Spleen (tissue), 11 donors: ENCODE data around the gene FKBP2. TPM values are rescaled to one million over a fixed set of nuclear protein-coding genes. Genes with fewer than 3 reads are reported as not detected.

Source experiments
- DNase-seq: peaks from one replicate; pipeline ENCODE4 v3.0.0-alpha.2; 2020
- H3K27ac ChIP-seq, 8 donors: fragments of 200-600 bp; sonication (generic) in 7 of 8; 1 replicate in 4 of 8; 2 replicates in 4 of 8; pipeline versions ENCODE4 v1.5.0 to v1.8.0; 2016 to 2021; ENCODE audit warnings: inconsistent platforms in 4 of 8, mild to moderate bottlenecking in 4 of 8, moderate library complexity in 1 of 8
- H3K27me3 ChIP-seq, 7 donors: fragments of 200-600 bp; sonication (generic) in 6 of 7; replicated peaks in 1 of 7; 1 replicate in 4 of 7; 2 replicates in 3 of 7; pipeline versions ENCODE4 v1.5.0 to v1.8.0; 2016 to 2021; ENCODE audit warnings: inconsistent platforms in 3 of 7, mild to moderate bottlenecking in 1 of 7
- H3K36me3 ChIP-seq, 6 donors: fragments of 200-600 bp; sonication (generic) in 5 of 6; 1 replicate in 4 of 6; 2 replicates in 2 of 6; pipeline versions ENCODE4 v1.5.0 to v1.8.0; 2016 to 2021; ENCODE audit warnings: inconsistent platforms in 2 of 6
- H3K4me1 ChIP-seq, 6 donors: fragments of 200-600 bp; sonication (generic) in 5 of 6; 1 replicate in 3 of 6; 2 replicates in 3 of 6; pipeline versions ENCODE4 v1.5.0 to v1.8.0; 2016 to 2021; ENCODE audit warnings: inconsistent platforms in 3 of 6
- H3K4me3 ChIP-seq, 8 donors: fragments of 200-600 bp; sonication (generic) in 7 of 8; 1 replicate in 4 of 8; 2 replicates in 4 of 8; pipeline versions ENCODE4 v1.5.0 to v1.8.0; 2016 to 2021; ENCODE audit warnings: inconsistent platforms in 4 of 8, mild to moderate bottlenecking in 4 of 8, moderate library complexity in 2 of 8
- H3K9me3 ChIP-seq, 8 donors: fragments of 200-600 bp; sonication (generic) in 7 of 8; 1 replicate in 4 of 8; 2 replicates in 4 of 8; pipeline versions ENCODE4 v1.5.0 to v1.8.0; 2016 to 2021; ENCODE audit warnings: inconsistent platforms in 4 of 8
- CTCF ChIP-seq, 11 experiments: fragments of 200-600 bp in 7 of 11; fragments of 450-650 bp in 4 of 11; sonication (generic) in 4 of 11; IDR thresholded peaks in 8 of 11; conservative IDR thresholded peaks in 3 of 11; 1 replicate in 7 of 11; 2 replicates in 4 of 11; pipeline versions ENCODE4 v1.4.0 to v1.8.0; 2016 to 2021; ENCODE audit warnings: antibody characterized with exemption in 11 of 11, inconsistent platforms in 4 of 11, mild to moderate bottlenecking in 1 of 11
- POLR2A ChIP-seq, 3 donors: fragments of 450-650 bp; IDR thresholded peaks; one replicate each; pipeline ENCODE4 v1.5.1; 2017; ENCODE audit warnings: antibody characterized with exemption in 3 of 3, mild to moderate bottlenecking in 1 of 3
- POLR2AphosphoS5 ChIP-seq, 3 donors: sonication (generic); formaldehyde crosslinking; IDR thresholded peaks; one replicate each; pipeline ENCODE4 v1.5.1; 2017; ENCODE audit warnings: antibody characterized with exemption in 3 of 3
- WGBS, 5 donors: extraction: QIAGEN DNeasy Blood & Tissue Kit in 3 of 5; methylation state at CpG; one replicate each; pipeline versions ENCODE4 v1.1.5 to v1.1.7; 2013 to 2018; 5-methylcytosine and 5-hydroxymethylcytosine counted together
- intact Hi-C: fragments of 100-400 bp; cut with DNase I; formaldehyde crosslinking; loops from one replicate; pipeline ENCODE4 v1.15.0; 2023; ENCODE audit warnings: low total_unique reads
- polyA plus RNA-seq, 3 donors: library from polyadenylated mRNA; stranded (reverse); fragments of 200-250 nt; gene quantifications; one replicate each; pipeline ENCODE4 v1.2.1, GENCODE V29; 2013
- total RNA-seq, 7 donors: library from RNA; depleted of rRNA in 3 of 7; stranded (reverse); fragments of >200 nt in 3 of 7; fragmentation: NEBNext Ultra II Directional in 4 of 7; extraction: Animal tissue kit (Norgen Biotek cat#: 25700) in 4 of 7; gene quantifications; one replicate each; pipeline versions ENCODE4 v1.1.0 to v1.2.1, GENCODE V29; 2016 to 2021
- donor health status: healthy with polysubstance abuse.
- donor health status: DM: no; HTN: no; CAD: no; lungs with moderate emphysema.
- donor health status: DM: no; HTN: no; CAD: no.
- donor health status: Bipolar disorder and iron deficiency.
- donor health status: healthy.
- donor health status: DM: no; HTN: no; CAD: no.
- donor health status: DM: yes; HTN: yes; CAD: no.

The FKBP2 gene
- total and polyA plus RNA-seq, 10 donors, result 26.9 to 104 (median 44.7) TPM

GRCh38 chr11:64243236-64243854 is 2.5 kb downstream of the FKBP2 start:
- peaks cover 23 to 87% (median 68%) of the 10 kb centered on the region in 6 donors for H3K4me1 ChIP-seq
- H3K4me3 ChIP-seq, result peak overlapping the region in 1 of 8 donors; percentile 11
- 90 to 94% (median 92%) methylated on average over 8 of the region's 8 CpGs for WGBS, 5 donors
- TF ChIP-seq POLR2AphosphoS5 (IDR thresholded peaks at IDR 0.05) (peak in 1 of 3 donors; percentile 10), CTCF (IDR thresholded peaks at IDR 0.05 in 8 of 11, conservative IDR thresholded peaks at IDR 0.05 in 3 of 11) (no peak), POLR2A (IDR thresholded peaks at IDR 0.05) (no peak)
- no peaks in the 10 kb centered on the region for H3K27me3 ChIP-seq
- H3K27ac ChIP-seq, result peak overlapping the region in 3 of 8 donors; percentile 95 to 100 (median 97)
- peaks cover 0 to 35% (median 16%) of the 10 kb centered on the region in 6 donors for H3K36me3 ChIP-seq
- intact Hi-C loops, result no loop called here
- no peak for DNase-seq
- H3K9me3 ChIP-seq, result no peaks in the 10 kb centered on the region

DNA sequence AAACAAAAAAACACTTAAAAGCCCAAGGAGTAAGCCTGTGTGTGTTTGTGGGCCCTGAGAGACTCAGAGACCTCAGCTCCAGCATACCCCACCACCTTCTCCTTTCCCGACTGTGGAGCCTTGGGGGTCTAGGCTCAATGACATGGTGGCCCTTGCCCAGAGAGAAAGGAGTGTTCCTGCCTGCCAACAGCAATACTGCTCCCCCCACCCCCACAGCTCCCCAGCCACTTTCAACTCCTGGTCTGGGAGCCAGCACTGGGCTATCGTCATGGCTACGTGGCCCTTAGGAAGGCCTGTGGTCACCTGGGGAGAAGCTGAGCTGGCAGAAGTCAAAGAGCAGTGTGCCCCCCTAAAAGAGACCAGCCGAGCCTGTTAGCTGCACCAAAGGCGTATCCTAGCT is 3.2 kb downstream of the FKBP2 start:
- H3K27ac ChIP-seq, result peak overlapping the region in 2 of 8 donors; percentile 95 to 100
- WGBS, 5 donors, result 58 to 75% (median 70%) methylated on average over 5 of the region's 5 CpGs
- H3K9me3 ChIP-seq, result no peaks in the 10 kb centered on the region
- intact Hi-C loops, result no loop called here
- no peak for DNase-seq
- H3K4me3 ChIP-seq, result no peak overlapping the region
- TF ChIP-seq POLR2AphosphoS5 (IDR thresholded peaks at IDR 0.05) (no peak), CTCF (IDR thresholded peaks at IDR 0.05 in 8 of 11, conservative IDR thresholded peaks at IDR 0.05 in 3 of 11) (no peak), POLR2A (IDR thresholded peaks at IDR 0.05) (no peak)
- H3K4me1 ChIP-seq, result peaks cover 23 to 81% (median 62%) of the 10 kb centered on the region in 6 donors
- H3K27me3 ChIP-seq, result no peaks in the 10 kb centered on the region
- peaks cover 0 to 27% (median 9%) of the 10 kb centered on the region in 6 donors for H3K36me3 ChIP-seq

DNA sequence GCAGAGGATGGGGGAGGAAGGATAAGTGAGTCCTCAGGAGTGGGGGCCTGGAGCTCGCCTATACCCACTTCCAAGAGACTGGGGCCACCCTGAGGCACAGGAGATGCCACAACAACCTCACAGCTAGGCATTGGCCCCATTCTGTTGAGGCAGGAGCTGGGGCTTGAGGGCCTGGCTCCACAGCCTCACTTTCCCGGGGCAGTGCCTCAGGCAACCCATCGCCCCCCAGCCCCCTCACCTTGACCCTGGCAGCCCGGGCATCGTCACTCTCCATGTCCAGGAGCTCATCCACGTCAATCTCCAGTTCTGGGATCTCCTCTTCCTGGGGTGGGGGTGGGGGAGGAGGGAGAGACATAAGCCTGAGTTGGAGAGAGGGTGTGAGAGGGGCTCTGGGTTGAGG is 4.1 kb downstream of the FKBP2 start:
- H3K36me3 ChIP-seq, result peaks cover 0 to 24% (median 9%) of the 10 kb centered on the region in 6 donors
- peaks cover 19 to 77% (median 56%) of the 10 kb centered on the region in 6 donors for H3K4me1 ChIP-seq
- WGBS, 5 donors, result 27 to 44% (median 39%) methylated on average over 3 to 6 of the region's 6 CpGs
- peak overlapping the region in 7 of 8 donors; percentile 66 to 100 (median 86) for H3K27ac ChIP-seq
- no peaks in the 10 kb centered on the region for H3K27me3 ChIP-seq
- intact Hi-C loops, result no loop called here
- H3K4me3 ChIP-seq, result peak overlapping the region in 6 of 8 donors; percentile 58 to 90 (median 80)
- no peaks in the 10 kb centered on the region for H3K9me3 ChIP-seq
- TF ChIP-seq POLR2A (IDR thresholded peaks at IDR 0.05), result no peak
- TF ChIP-seq CTCF (IDR thresholded peaks at IDR 0.05 in 8 of 11, conservative IDR thresholded peaks at IDR 0.05 in 3 of 11), result no peak
- DNase-seq, result peak; percentile 78

GRCh38 chr11:64245401-64245796 is 4.5 kb downstream of the FKBP2 start:
- 0 to 5% (median 0%) methylated on average over 5 to 6 of the region's 6 CpGs for WGBS, 5 donors
- H3K27me3 ChIP-seq, result no peaks in the 10 kb centered on the region
- peaks cover 15 to 77% (median 54%) of the 10 kb centered on the region in 6 donors for H3K4me1 ChIP-seq
- H3K9me3 ChIP-seq, result no peaks in the 10 kb centered on the region
- peak overlapping the region; percentile 58 to 90 (median 77) for H3K4me3 ChIP-seq
- H3K27ac ChIP-seq, result peak overlapping the region; percentile 33 to 100 (median 84)
- TF ChIP-seq CTCF (IDR thresholded peaks at IDR 0.05 in 8 of 11, conservative IDR thresholded peaks at IDR 0.05 in 3 of 11) (no peak), POLR2AphosphoS5 (IDR thresholded peaks at IDR 0.05) (peak in 1 of 3 donors; percentile 47)
- peaks cover 0 to 24% (median 9%) of the 10 kb centered on the region in 6 donors for H3K36me3 ChIP-seq
- intact Hi-C loops, result no loop called here
- DNase-seq, result peak; percentile 90
